ENCODE measurements around the gene ZNF630.
"Not testable (repeated sequence)": the region's sequence is repeated elsewhere in the genome, so short reads cannot be mapped to it uniquely, and the experiment has no call there.

ZNF630 gene

DNA sequence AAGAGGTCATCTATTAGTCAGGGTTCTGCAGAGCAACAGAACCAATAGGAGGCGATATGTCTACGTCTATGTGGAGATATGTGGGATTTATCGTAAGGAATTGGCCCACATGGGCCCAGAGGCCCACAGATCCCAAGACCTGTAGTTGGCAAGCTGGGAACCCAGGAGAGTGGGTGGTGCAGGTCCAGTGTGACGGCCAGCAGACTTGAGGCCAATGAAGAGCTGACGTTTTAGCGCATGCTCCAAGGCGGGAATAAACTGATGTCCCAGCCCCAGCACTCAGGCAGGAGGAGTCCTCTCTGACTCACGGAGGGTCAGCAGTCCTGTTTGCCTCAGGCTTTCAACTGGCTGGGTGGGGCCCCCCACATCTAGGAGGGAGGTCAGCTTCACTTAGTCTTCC lies 43.3 kb downstream of the ZNF630 start:
- DNase-seq: no peak

DNA sequence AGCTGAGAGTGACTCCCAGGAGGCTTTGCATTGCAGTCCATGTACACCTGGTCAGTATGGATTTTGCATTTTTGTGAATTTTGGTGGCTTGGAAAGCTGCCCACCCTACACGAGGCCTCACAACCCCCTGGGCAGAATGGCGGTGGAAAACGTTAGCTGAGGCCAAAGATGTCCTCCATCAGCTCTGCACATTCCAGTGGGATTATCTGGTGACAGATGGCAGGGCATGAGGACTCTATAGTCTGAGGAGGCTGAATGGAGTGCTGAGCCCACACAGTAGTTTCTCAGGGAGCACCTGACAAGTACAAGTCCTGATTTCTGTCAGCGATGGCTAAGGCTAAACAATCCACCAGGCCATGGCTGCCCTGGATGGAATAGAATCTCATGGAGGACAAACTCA lies 43.9 kb downstream of the ZNF630 start:
- not testable (repeated sequence) for DNase-seq

DNA sequence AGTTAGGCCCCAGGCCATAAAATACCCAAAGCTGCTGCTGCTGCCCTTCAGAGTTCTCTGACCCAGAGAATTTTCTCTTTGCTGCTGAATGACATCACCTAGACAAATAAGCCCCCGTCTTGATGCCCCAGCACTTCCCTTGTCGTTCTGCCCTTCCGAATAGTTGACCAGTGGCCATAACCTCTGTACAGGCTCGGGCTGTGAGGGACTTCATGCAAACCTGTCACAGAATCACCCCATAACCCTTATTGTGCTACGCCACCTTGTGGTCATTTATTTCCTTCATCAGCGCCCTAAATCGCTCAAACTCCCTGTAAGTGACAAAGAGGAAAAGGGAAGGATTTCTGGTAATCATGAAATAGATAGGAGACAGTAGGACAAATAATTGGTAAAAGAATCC lies 45.9 kb downstream of the ZNF630 start:
- DNase-seq: peak; percentile 63

DNA sequence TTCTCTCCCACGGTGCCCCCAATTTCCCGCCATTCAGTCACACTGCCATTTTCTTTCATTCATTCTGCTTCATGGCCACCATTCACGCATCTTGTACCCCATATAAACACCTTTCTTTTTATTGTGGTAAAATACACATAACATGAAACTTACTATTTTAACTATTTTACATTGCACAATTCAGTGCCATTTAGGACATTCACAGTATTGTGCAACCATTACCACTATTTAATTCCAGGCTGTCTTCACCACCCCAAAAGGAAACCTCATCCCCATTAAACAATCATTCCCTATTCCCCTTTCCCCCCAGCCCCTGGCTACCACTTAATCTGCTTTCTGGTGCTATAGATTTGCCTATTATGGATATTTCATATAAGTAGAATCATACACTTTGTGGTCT lies 48.7 kb downstream of the ZNF630 start:
- DNase-seq: no peak

DNA sequence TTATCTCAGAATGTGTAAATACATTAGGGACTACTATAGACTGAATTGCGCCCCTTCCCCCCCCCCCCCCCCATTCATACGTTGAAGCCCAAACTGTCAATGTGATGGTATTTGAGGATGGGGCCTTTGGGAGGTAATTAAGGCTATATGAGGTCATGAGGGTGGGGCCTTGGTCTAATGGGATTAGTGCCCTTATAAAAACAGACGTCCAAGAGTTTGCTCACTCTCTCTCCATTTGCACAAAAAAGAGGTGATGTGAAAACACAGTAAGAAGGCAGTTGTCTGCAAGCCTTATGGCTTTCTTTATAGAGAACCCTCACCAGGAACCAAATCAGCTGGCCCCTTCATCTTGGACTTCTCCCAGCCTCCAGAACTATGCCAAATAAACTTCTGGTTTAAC lies 49.3 kb downstream of the ZNF630 start:
- no peak for DNase-seq

DNA sequence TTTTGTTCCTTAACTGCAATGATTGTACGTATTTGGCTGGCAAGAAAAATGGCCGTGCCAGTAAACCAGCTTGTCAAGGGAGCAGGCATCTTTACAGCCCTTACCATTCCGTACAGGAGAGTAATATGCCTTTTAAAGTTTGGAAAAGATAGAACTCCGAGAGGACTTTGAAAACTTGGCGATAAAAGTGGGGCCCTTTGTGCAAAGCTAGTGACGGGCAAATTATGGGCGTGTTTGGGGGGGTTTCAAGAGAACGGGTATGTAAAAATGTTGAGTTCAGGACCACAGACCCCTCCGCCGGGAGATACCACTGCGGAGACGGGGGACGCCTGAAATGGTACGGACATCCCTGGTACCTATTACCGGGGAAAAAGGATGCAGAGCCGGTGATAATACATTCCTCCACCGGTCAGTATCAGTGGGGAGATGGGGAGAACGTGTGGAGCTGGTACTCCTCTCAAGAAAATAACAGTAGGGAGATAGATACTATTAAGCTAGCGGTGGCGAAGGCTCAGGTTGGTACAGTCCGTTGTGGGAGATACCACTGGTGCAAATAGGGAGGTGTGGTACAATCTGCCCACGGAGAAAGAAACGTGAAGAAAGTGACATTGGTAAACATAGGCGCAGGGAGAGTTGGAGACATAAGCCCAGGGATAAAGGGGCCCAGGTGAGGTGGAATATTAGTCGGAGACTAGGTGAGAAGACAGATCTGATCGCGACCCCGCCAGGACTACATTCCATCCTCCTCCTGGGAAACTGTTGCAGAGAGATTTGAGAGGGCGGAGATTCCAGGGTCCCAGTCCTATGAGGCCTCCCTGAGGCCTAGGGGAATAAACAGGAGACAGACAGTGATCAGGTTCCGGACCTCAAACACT lies 50.2 kb downstream of the ZNF630 start:
- peak; percentile 91 for DNase-seq

DNA sequence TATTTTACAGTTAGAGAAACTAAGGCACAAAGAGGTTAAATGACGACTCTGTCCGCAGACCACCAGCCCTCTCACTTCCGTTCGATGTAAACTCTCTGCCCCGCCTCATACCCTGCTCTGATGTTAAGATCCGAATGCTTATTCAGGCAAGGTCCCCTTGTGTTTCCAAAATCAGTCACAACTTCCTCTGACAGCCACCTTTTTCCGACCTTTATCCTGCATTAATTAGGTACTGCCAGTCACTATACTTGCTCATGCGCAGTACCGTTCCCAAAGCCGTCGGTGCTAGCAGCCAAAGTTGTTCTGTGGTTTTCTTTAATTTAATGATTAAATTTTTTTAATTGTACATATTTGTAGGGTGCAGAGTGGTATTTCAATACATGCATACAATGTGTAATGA lies 51.0 kb downstream of the ZNF630 start:
- not testable (repeated sequence) for DNase-seq

DNA sequence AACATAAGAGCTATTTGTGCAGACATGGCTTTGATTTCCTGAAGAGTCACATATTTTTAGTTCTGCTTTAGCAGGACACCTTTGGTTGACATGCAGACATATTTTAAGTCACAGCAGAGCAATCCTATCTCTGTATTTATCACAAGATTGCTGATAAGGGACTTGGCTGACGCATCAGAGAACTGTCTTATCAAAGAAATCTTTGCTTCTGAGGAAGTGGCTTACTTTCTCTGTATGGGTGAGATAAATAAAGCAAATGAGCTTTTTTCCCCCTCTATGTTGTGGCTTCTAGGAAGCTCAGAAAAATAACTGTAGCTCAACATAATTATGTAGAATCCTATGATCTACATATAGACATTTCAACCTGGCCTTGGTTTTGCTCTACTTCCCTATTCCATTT lies 51.5 kb downstream of the ZNF630 start:
- not testable (repeated sequence) for DNase-seq

DNA sequence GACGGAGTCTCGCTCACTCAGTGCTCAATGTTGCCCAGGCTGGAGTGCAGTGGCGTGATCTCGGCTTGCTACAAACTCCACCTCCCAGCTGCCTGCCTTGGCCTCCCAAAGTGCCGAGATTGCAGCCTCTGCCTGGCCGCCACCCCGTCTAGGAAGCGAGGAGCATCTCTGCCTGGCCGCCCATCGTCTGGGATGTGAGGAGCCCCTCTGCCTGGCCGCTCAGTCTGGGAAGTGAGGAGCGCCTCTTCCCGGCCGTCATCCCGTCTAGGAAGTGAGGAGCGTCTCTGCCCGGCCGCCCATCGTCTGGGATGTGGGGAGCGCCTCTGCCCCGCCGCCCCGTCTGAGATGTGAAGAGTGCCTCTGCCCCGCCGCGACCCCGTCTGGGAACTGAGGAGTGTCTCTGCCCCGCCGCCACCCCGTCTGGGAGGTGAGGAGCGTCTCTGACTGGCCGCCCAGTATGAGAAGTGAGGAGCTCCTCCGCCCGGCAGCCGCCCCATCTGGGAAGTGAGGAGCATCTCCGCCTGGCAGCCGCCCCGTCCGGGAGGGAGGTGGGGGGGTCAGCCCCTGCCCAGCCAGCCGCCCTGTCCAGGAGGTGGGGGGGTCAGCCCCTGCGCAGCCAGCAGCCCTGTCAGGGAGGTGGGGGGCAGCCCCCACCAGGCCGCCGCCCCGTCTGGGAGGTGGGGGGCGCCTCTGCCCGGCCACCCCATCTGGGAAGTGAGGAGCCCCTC lies 54.7 kb downstream of the ZNF630 start:
- not testable (repeated sequence) for DNase-seq

DNA sequence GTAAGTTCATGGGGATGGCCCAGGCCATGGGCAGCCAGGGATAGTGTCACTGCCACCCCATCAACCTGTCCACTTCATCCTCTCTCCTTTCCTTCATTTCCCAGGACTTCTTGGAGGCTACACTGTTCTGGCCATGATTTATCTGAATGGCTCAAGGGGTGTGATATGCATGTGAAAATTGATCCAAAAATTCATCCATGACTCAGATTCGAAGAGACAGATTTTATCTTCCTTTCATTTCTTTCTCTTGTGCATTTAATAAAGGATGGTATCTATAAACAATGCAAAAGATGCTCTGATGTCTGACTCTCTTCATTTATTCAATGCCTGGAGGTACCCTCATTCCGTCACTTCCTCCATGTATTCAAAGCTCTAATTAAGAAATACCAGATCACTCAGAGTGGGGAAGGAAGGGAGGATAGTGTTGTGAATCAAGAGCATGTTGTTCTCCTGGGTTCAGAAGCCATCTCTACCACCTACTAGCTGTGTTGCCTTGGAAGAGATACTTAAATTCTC lies 61.9 kb downstream of the ZNF630 start:
- DNase-seq: not testable (repeated sequence)
